Keratinocyte (primary cell): ENCODE data around the gene RERE.

ENCODE experiments used
- CTCF ChIP-seq, 3 experiments: IDR thresholded peaks in 1 of 3; conservative IDR thresholded peaks in 1 of 3; optimal IDR thresholded peaks in 1 of 3; 2 replicates in 2 of 3; 3 replicates in 1 of 3; pipeline versions ENCODE3 to v1.5.1; 2011; ENCODE audit warnings: low read length in 3 of 3, mild to moderate bottlenecking in 3 of 3, moderate library complexity in 2 of 3, control low read depth in 1 of 3, inconsistent platforms in 1 of 3; ENCODE audit not compliant: insufficient read depth in 2 of 3; ENCODE audit errors: extremely low read depth in 1 of 3
- EZH2 ChIP-seq: IDR thresholded peaks from one replicate; pipeline ENCODE4 v1.6.1; 2012; ENCODE audit warnings: inconsistent platforms, mild to moderate bottlenecking, low read length, moderate library complexity

GRCh38 chr1:8398086-8398485, 419.4 kb downstream of the RERE start:
- TF ChIP-seq CTCF (optimal IDR thresholded peaks at IDR 0.05 in 1 of 3, IDR thresholded peaks at IDR 0.05 in 1 of 3, conservative IDR thresholded peaks at IDR 0.05 in 1 of 3; ENCODE audit: extremely low read depth in 1 of 3, insufficient read depth in 2 of 3, low read length in 3 of 3) = no peak
- no peak for TF ChIP-seq EZH2
